Measurements from ENCODE around the gene PTCH2.

PTCH2 gene

GRCh38 chr1:44870096-44870495, 27.0 kb upstream of the PTCH2 start:
- DNase-seq (ENCODE audit: low read depth in 2 of 2) = no peak
- H3K4me3 ChIP-seq (replicated peaks in 1 of 2; ENCODE audit: low read depth in 2 of 2, low read length in 2 of 2) = no peak overlapping the region
- TF ChIP-seq, protein P1, sequence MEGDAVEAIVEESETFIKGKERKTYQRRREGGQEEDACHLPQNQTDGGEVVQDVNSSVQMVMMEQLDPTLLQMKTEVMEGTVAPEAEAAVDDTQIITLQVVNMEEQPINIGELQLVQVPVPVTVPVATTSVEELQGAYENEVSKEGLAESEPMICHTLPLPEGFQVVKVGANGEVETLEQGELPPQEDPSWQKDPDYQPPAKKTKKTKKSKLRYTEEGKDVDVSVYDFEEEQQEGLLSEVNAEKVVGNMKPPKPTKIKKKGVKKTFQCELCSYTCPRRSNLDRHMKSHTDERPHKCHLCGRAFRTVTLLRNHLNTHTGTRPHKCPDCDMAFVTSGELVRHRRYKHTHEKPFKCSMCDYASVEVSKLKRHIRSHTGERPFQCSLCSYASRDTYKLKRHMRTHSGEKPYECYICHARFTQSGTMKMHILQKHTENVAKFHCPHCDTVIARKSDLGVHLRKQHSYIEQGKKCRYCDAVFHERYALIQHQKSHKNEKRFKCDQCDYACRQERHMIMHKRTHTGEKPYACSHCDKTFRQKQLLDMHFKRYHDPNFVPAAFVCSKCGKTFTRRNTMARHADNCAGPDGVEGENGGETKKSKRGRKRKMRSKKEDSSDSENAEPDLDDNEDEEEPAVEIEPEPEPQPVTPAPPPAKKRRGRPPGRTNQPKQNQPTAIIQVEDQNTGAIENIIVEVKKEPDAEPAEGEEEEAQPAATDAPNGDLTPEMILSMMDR (IDR thresholded peaks at IDR 0.05; ENCODE audit: low read depth, low read length) = no peak

DNA sequence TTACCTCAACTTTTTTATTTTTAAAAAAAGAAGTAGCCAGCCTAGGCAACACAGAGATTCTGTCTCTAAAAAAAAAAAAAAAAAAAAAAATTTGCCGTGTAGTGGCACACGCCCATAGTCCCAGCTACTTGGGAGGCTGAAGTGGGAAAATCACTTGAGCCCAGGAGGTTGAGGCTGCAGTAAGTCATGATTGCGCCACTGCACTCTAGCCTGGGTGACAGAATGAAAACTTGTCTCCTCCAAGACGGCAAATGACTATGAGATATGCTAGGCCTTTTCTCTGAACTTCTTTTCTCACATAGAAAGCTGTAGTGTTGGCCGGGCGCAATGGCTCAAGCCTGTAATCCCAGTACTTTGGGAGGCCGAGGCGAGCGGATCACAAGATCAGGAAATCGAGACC, 24.7 kb upstream of the PTCH2 start:
- no peak overlapping the region for H3K4me3 ChIP-seq (replicated peaks in 1 of 2; ENCODE audit: low read depth in 2 of 2, low read length in 2 of 2)
- TF ChIP-seq, protein P1 (IDR thresholded peaks at IDR 0.05; ENCODE audit: low read depth, low read length) = no peak
- DNase-seq (ENCODE audit: low read depth in 2 of 2) = no peak

DNA sequence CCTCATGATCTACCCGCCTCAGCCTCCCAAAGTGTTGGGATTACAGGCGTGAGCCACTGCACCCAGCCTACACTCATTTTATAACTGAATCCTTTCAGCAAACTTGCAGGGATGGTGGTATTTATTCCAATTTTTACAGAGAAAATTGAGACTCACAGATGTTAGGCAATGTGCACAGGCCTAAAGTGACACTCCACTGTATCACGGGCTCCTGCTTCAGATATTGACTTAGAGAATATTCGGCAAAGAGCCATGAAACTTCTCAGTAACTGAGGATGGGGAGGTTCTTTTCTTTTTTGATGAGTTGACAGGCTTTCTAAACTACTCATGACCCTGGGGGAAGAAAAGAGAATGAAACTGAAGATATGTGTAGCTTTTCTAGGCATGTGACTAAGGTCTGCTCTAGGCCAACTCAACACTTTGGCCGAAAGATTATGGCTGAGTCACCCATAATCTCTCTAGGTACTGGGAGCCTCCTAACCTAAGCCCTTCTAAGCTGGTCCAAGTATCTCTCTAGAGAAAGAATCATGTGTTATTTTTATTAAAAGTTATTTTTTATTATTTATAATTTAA, 19.9 kb upstream of the PTCH2 start:
- TF ChIP-seq, protein P1 (IDR thresholded peaks at IDR 0.05; ENCODE audit: low read depth, low read length) = no peak
- peak; percentile 65 to 78 for DNase-seq (ENCODE audit: low read depth in 2 of 2)
- H3K4me3 ChIP-seq (replicated peaks in 1 of 2; ENCODE audit: low read depth in 2 of 2, low read length in 2 of 2) = no peak overlapping the region

- peak in 1 of 2 donors; percentile 20 for DNase-seq (ENCODE audit: low read depth in 2 of 2)
Observed at GRCh38 chr1:44860891-44861425, 17.9 kb upstream of the PTCH2 start.

DNA sequence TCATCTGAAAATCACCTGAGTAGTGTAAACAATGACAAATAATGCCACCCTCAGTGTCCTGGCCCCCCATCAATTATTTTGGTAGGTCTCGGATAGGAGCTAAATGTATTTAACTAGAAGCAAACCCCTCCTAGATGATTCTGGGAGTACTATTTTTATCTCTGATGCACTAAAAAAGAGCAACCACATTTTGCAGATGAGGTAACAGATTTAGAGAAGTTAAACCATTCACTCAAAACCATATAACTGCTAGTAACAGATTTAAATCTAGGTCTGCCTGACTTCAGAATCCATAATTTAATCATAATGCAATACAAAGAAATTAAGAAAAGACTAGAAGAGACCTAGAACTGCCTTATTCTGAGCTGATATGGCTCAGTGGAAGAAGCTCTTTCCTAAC, 17.3 kb upstream of the PTCH2 start:
- TF ChIP-seq, protein P1 (IDR thresholded peaks at IDR 0.05; ENCODE audit: low read depth, low read length) = no peak
- H3K4me3 ChIP-seq (replicated peaks in 1 of 2; ENCODE audit: low read depth in 2 of 2, low read length in 2 of 2) = no peak overlapping the region
- DNase-seq (ENCODE audit: low read depth in 2 of 2) = no peak

More at GRCh38 chr1:44860891-44861425, 17.9 kb upstream of the PTCH2 start:
- no peak overlapping the region for H3K4me3 ChIP-seq (replicated peaks in 1 of 2; ENCODE audit: low read depth in 2 of 2, low read length in 2 of 2)
- TF ChIP-seq, protein P1 (IDR thresholded peaks at IDR 0.05; ENCODE audit: low read depth, low read length) = no peak

GRCh38 chr1:44857446-44857845, 14.4 kb upstream of the PTCH2 start:
- no peak for DNase-seq (ENCODE audit: low read depth in 2 of 2)
- TF ChIP-seq, protein P1 (IDR thresholded peaks at IDR 0.05; ENCODE audit: low read depth, low read length) = no peak
- no peak overlapping the region for H3K4me3 ChIP-seq (replicated peaks in 1 of 2; ENCODE audit: low read depth in 2 of 2, low read length in 2 of 2)

- H3K4me3 ChIP-seq (replicated peaks in 1 of 2; ENCODE audit: low read depth in 2 of 2, low read length in 2 of 2) = no peak overlapping the region
- DNase-seq (ENCODE audit: low read depth in 2 of 2) = no peak
- TF ChIP-seq, protein P1 (IDR thresholded peaks at IDR 0.05; ENCODE audit: low read depth, low read length) = no peak
Observed at GRCh38 chr1:44855742-44856141, 12.7 kb upstream of the PTCH2 start.
